GM23338 (cell line): ENCODE results near the gene ZNF841. TPM values are rescaled to one million over a fixed set of nuclear protein-coding genes. Genes with fewer than 3 reads are reported as not detected.

Source experiments
- ATAC-seq: fragments of 200-7000 bp; cut with Tn5 transposase; 3 replicates; pipeline ENCODE4 v1.9.1; 2020
- DNase-seq: peaks from one replicate; pipeline ENCODE4 v3.0.0-alpha.2; 2015; ENCODE audit warnings: low spot score
- H2AFZ ChIP-seq: fragments of 200-600 bp; sonication (generic); 2 replicates; pipeline ENCODE4 v1.8.0; 2016; ENCODE audit warnings: antibody characterized with exemption, mild to moderate bottlenecking, moderate library complexity
- H3F3A ChIP-seq: fragments of 200-600 bp; sonication (generic); replicated peaks from 2 replicates; pipeline ENCODE4 v1.8.0; 2017; ENCODE audit warnings: antibody characterized with exemption, mixed run types, low read depth
- H3K27ac ChIP-seq: fragments of 200-600 bp; sonication (generic); 2 replicates; pipeline ENCODE4 v1.6.1; 2016; ENCODE audit warnings: low read depth
- H3K27me3 ChIP-seq: fragments of 200-600 bp; sonication (generic); 2 replicates; pipeline ENCODE4 v1.8.0; 2016; ENCODE audit warnings: mild to moderate bottlenecking, mixed run types, moderate library complexity; ENCODE audit not compliant: insufficient read depth
- H3K36me3 ChIP-seq: fragments of 200-600 bp; sonication (generic); 2 replicates; pipeline ENCODE4 v1.8.0; 2016; ENCODE audit warnings: mild to moderate bottlenecking; ENCODE audit not compliant: insufficient read depth
- H3K4me1 ChIP-seq: fragments of 200-600 bp; sonication (generic); 2 replicates; pipeline ENCODE4 v1.8.0; 2016; ENCODE audit warnings: mild to moderate bottlenecking, moderate library complexity; ENCODE audit not compliant: insufficient read depth
- H3K4me2 ChIP-seq: fragments of 200-600 bp; sonication (generic); 2 replicates; pipeline ENCODE4 v1.7.1; 2017; ENCODE audit warnings: mixed run types
- H3K4me3 ChIP-seq: fragments of 200-600 bp; sonication (generic); 2 replicates; pipeline ENCODE4 v1.6.1; 2016; ENCODE audit warnings: mixed run types
- H3K79me2 ChIP-seq: fragments of 200-600 bp; sonication (generic); replicated peaks from 2 replicates; pipeline ENCODE4 v1.8.0; 2017; ENCODE audit warnings: mild to moderate bottlenecking; ENCODE audit not compliant: insufficient read depth
- H3K9me2 ChIP-seq: fragments of 200-600 bp; sonication (generic); 2 replicates; pipeline ENCODE4 v1.8.0; 2017; ENCODE audit not compliant: insufficient read depth
- H4K20me1 ChIP-seq: fragments of 200-600 bp; sonication (generic); replicated peaks from 2 replicates; pipeline ENCODE4 v1.8.0; 2017; ENCODE audit warnings: mild to moderate bottlenecking; ENCODE audit not compliant: insufficient read depth
- H3K27ac Mint-ChIP-seq: 2 replicates; pipeline ENCODE4 v1.8.0; 2020; ENCODE audit warnings: inconsistent platforms, mild to moderate bottlenecking, moderate library complexity, mixed read lengths
- H3K27me3 Mint-ChIP-seq: 3 replicates; pipeline ENCODE4 v1.8.0; 2022; ENCODE audit warnings: low read depth, mild to moderate bottlenecking, moderate library complexity, mixed read lengths, inconsistent platforms; ENCODE audit not compliant: insufficient read depth, poor library complexity
- H3K36me3 Mint-ChIP-seq: 3 replicates; pipeline ENCODE4 v1.8.0; 2021; ENCODE audit warnings: low read depth, mild to moderate bottlenecking, inconsistent platforms, moderate library complexity, mixed read lengths
- H3K4me1 Mint-ChIP-seq: 3 replicates; pipeline ENCODE4 v1.8.0; 2020; ENCODE audit warnings: mild to moderate bottlenecking, inconsistent platforms, mixed read lengths
- H3K4me3 Mint-ChIP-seq: 3 replicates; pipeline ENCODE4 v1.8.0; 2021; ENCODE audit warnings: moderate library complexity, mild to moderate bottlenecking, inconsistent platforms, mixed read lengths
- H3K9me3 Mint-ChIP-seq: 3 replicates; pipeline ENCODE4 v1.8.0; 2020; ENCODE audit warnings: moderate library complexity, mild to moderate bottlenecking, inconsistent platforms, mixed read lengths
- CREB1 ChIP-seq: fragments of 250-450 bp; sonication (Bioruptor Pico); IDR thresholded peaks from 2 replicates; pipeline ENCODE4 v1.5.0; 2020; ENCODE audit warnings: low read depth, mild to moderate bottlenecking, moderate library complexity
- EZH2 ChIP-seq: fragments of 200-600 bp; sonication (generic); IDR thresholded peaks from one replicate; pipeline ENCODE4 v1.8.0; 2017; ENCODE audit warnings: antibody characterized with exemption, mild to moderate bottlenecking, low read depth; ENCODE audit not compliant: unreplicated experiment
- JUNB ChIP-seq: IDR thresholded peaks from one replicate; pipeline ENCODE4 v1.6.1; 2016; ENCODE audit warnings: antibody characterized with exemption; ENCODE audit not compliant: unreplicated experiment
- POLR2AphosphoS5 ChIP-seq: IDR thresholded peaks from 2 replicates; pipeline ENCODE4 v1.6.1; 2016; ENCODE audit warnings: antibody characterized with exemption, low read depth
- STAT1 ChIP-seq: IDR thresholded peaks from one replicate; pipeline ENCODE4 v1.6.1; 2016; ENCODE audit warnings: antibody characterized with exemption; ENCODE audit not compliant: unreplicated experiment
- ZNF331 ChIP-seq: fragments of 250-450 bp; sonication (Bioruptor Pico); IDR thresholded peaks from 2 replicates; pipeline ENCODE4 v1.5.0; 2020; ENCODE audit warnings: low read depth, mild to moderate bottlenecking, moderate library complexity
- polyA plus RNA-seq: library from polyadenylated mRNA; unstranded; fragments of >200 nt; fragmentation: Nextera tagmentation; extraction: Ambion mirVana; gene quantifications from 2 replicates; pipeline ENCODE4 v1.2.1, GENCODE V29; 2016
- total RNA-seq: library from RNA; depleted of rRNA; stranded (reverse); fragments of >200 nt; shearing (Covaris generic); gene quantifications from 2 replicates; pipeline ENCODE4 v1.2.3, GENCODE V29; 2014
- TF ChIP-seq, protein P1 (sequence below): IDR thresholded peaks from 2 replicates; pipeline ENCODE4 v1.6.1; 2016; ENCODE audit warnings: antibody characterized with exemption
- TF ChIP-seq, protein P2 (sequence below): IDR thresholded peaks from one replicate; pipeline ENCODE4 v1.6.1; 2018; ENCODE audit warnings: antibody characterized with exemption; ENCODE audit not compliant: unreplicated experiment
- TF ChIP-seq, protein P3 (sequence below), 2 experiments: fragments of 200-600 bp in 1 of 2; sonication (generic) in 1 of 2; conservative IDR thresholded peaks; 2 replicates each; pipeline versions ENCODE4 v1.5.1 to v1.6.1; 2016 to 2017; ENCODE audit warnings: antibody characterized with exemption in 2 of 2, low read depth in 2 of 2, mild to moderate bottlenecking in 2 of 2, moderate library complexity in 1 of 2
- TF ChIP-seq, protein P4 (sequence below): fragments of 250-450 bp; sonication (Bioruptor Pico); IDR thresholded peaks from 2 replicates; pipeline ENCODE4 v1.5.0; 2020; ENCODE audit warnings: mild to moderate bottlenecking, moderate library complexity

Gene ZNF841
- total and polyA plus RNA-seq, 2 experiments from 2014 or later = 5.3 to 12.8 TPM

DNA sequence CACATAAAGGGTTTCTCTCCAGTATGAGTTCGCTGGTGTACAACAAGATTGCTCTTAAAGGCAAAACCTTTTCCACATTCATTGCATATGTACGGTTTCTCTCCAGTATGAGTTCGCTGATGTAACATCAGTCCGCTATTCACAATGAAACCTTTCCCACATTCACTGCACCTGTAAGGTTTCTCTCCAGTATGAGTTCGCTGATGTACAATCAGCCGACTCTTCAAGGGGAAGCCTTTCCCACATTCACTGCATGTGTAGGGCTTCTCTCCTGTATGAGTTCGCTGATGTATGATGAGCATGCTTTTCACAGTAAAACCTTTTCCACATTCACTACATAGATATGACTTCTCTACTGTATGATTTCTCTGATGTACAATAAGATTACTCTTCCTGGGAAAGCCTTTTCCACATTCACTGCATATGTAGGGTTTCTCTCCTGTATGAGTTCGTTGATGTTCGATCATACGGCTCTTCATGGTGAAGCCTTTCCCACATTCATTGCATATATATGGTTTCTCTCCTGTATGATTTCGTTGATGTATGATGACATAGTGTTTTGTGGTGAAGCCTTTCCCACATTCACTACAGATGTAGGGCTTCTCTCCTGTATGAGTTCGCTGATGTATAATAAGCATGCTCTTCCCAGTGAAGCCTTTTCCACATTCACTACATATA is 61.4 kb downstream of the ZNF841 start (continued):
- TF ChIP-seq ZNF331 (CRISPR knock-in tag) (no peak), EZH2 (no peak), STAT1 (no peak), JUNB (no peak), CREB1 (CRISPR knock-in tag) (no peak)
- TF ChIP-seq, protein P1, sequence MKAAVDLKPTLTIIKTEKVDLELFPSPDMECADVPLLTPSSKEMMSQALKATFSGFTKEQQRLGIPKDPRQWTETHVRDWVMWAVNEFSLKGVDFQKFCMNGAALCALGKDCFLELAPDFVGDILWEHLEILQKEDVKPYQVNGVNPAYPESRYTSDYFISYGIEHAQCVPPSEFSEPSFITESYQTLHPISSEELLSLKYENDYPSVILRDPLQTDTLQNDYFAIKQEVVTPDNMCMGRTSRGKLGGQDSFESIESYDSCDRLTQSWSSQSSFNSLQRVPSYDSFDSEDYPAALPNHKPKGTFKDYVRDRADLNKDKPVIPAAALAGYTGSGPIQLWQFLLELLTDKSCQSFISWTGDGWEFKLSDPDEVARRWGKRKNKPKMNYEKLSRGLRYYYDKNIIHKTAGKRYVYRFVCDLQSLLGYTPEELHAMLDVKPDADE = no peak

DNA sequence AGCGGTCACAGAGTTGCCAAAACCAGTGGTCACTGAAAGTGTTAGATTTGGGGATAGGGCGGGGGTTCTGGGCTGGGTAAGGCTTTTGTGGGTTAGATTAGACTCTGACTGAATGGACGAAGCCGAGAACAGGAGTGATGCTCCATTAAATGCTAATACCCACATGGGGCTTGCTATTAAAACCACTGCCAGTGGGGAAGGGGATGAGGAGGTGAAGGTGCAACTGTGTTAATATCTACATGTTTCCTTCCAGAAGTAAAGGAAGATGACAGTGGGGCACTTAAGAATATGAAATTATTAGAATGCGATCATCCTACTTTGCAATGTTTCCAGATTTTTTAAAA is 66.8 kb downstream of the ZNF841 start:
- Histone ChIP-seq H3F3A (no peaks in the 10 kb centered on the region; the same call in 1 of the 2 replicates), H4K20me1 (no peaks in the 10 kb centered on the region), H3K9me2 (0 out of 2 replicates have a peak, but pooled peaks cover 6% of the 10 kb centered on the region), H3K27ac (peak overlapping the region; percentile 96), H3K4me2 (peak overlapping the region; percentile 82), H3K4me1 (peaks cover 10% of the 10 kb centered on the region), H2AFZ (peak overlapping the region; percentile 87), H3K27me3 (no peaks in the 10 kb centered on the region), H3K4me3 (peak overlapping the region; percentile 93), H3K36me3 (peaks cover 40% of the 10 kb centered on the region), H3K79me2 (peaks cover 36% of the 10 kb centered on the region)
- H3K4me3 Mint-ChIP-seq = peak overlapping the region; percentile 99
- H3K9me3 Mint-ChIP-seq = peaks cover 34% of the 10 kb centered on the region
- ATAC-seq (peak; percentile 61), DNase-seq (no peak)
- H3K27ac Mint-ChIP-seq = peak overlapping the region; percentile 98
- peaks cover 11% of the 10 kb centered on the region for H3K4me1 Mint-ChIP-seq
- H3K27me3 Mint-ChIP-seq = peaks cover 12% of the 10 kb centered on the region
- peaks cover 74% of the 10 kb centered on the region for H3K36me3 Mint-ChIP-seq
- TF ChIP-seq EZH2 (no peak), POLR2AphosphoS5 (no peak), ZNF331 (CRISPR knock-in tag) (no peak), CREB1 (CRISPR knock-in tag) (no peak)
- TF ChIP-seq, protein P2, sequence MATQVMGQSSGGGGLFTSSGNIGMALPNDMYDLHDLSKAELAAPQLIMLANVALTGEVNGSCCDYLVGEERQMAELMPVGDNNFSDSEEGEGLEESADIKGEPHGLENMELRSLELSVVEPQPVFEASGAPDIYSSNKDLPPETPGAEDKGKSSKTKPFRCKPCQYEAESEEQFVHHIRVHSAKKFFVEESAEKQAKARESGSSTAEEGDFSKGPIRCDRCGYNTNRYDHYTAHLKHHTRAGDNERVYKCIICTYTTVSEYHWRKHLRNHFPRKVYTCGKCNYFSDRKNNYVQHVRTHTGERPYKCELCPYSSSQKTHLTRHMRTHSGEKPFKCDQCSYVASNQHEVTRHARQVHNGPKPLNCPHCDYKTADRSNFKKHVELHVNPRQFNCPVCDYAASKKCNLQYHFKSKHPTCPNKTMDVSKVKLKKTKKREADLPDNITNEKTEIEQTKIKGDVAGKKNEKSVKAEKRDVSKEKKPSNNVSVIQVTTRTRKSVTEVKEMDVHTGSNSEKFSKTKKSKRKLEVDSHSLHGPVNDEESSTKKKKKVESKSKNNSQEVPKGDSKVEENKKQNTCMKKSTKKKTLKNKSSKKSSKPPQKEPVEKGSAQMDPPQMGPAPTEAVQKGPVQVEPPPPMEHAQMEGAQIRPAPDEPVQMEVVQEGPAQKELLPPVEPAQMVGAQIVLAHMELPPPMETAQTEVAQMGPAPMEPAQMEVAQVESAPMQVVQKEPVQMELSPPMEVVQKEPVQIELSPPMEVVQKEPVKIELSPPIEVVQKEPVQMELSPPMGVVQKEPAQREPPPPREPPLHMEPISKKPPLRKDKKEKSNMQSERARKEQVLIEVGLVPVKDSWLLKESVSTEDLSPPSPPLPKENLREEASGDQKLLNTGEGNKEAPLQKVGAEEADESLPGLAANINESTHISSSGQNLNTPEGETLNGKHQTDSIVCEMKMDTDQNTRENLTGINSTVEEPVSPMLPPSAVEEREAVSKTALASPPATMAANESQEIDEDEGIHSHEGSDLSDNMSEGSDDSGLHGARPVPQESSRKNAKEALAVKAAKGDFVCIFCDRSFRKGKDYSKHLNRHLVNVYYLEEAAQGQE = no peak
- TF ChIP-seq, protein P3, sequence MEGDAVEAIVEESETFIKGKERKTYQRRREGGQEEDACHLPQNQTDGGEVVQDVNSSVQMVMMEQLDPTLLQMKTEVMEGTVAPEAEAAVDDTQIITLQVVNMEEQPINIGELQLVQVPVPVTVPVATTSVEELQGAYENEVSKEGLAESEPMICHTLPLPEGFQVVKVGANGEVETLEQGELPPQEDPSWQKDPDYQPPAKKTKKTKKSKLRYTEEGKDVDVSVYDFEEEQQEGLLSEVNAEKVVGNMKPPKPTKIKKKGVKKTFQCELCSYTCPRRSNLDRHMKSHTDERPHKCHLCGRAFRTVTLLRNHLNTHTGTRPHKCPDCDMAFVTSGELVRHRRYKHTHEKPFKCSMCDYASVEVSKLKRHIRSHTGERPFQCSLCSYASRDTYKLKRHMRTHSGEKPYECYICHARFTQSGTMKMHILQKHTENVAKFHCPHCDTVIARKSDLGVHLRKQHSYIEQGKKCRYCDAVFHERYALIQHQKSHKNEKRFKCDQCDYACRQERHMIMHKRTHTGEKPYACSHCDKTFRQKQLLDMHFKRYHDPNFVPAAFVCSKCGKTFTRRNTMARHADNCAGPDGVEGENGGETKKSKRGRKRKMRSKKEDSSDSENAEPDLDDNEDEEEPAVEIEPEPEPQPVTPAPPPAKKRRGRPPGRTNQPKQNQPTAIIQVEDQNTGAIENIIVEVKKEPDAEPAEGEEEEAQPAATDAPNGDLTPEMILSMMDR (conservative IDR thresholded peaks at IDR 0.05; ENCODE audit: low read depth in 2 of 2) = no peak
- TF ChIP-seq, protein P4, sequence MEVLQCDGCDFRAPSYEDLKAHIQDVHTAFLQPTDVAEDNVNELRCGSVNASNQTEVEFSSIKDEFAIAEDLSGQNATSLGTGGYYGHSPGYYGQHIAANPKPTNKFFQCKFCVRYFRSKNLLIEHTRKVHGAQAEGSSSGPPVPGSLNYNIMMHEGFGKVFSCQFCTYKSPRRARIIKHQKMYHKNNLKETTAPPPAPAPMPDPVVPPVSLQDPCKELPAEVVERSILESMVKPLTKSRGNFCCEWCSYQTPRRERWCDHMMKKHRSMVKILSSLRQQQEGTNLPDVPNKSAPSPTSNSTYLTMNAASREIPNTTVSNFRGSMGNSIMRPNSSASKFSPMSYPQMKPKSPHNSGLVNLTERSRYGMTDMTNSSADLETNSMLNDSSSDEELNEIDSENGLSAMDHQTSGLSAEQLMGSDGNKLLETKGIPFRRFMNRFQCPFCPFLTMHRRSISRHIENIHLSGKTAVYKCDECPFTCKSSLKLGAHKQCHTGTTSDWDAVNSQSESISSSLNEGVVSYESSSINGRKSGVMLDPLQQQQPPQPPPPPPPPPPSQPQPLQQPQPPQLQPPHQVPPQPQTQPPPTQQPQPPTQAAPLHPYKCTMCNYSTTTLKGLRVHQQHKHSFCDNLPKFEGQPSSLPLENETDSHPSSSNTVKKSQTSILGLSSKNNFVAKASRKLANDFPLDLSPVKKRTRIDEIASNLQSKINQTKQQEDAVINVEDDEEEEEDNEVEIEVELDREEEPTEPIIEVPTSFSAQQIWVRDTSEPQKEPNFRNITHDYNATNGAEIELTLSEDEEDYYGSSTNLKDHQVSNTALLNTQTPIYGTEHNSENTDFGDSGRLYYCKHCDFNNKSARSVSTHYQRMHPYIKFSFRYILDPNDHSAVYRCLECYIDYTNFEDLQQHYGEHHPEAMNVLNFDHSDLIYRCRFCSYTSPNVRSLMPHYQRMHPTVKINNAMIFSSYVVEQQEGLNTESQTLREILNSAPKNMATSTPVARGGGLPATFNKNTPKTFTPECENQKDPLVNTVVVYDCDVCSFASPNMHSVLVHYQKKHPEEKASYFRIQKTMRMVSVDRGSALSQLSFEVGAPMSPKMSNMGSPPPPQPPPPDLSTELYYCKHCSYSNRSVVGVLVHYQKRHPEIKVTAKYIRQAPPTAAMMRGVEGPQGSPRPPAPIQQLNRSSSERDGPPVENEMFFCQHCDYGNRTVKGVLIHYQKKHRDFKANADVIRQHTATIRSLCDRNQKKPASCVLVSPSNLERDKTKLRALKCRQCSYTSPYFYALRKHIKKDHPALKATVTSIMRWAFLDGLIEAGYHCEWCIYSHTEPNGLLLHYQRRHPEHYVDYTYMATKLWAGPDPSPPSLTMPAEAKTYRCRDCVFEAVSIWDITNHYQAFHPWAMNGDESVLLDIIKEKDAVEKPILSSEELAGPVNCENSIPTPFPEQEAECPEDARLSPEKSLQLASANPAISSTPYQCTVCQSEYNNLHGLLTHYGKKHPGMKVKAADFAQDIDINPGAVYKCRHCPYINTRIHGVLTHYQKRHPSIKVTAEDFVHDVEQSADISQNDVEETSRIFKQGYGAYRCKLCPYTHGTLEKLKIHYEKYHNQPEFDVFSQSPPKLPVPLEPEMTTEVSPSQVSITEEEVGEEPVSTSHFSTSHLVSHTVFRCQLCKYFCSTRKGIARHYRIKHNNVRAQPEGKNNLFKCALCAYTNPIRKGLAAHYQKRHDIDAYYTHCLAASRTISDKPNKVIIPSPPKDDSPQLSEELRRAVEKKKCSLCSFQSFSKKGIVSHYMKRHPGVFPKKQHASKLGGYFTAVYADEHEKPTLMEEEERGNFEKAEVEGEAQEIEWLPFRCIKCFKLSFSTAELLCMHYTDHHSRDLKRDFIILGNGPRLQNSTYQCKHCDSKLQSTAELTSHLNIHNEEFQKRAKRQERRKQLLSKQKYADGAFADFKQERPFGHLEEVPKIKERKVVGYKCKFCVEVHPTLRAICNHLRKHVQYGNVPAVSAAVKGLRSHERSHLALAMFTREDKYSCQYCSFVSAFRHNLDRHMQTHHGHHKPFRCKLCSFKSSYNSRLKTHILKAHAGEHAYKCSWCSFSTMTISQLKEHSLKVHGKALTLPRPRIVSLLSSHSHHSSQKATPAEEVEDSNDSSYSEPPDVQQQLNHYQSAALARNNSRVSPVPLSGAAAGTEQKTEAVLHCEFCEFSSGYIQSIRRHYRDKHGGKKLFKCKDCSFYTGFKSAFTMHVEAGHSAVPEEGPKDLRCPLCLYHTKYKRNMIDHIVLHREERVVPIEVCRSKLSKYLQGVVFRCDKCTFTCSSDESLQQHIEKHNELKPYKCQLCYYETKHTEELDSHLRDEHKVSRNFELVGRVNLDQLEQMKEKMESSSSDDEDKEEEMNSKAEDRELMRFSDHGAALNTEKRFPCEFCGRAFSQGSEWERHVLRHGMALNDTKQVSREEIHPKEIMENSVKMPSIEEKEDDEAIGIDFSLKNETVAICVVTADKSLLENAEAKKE (CRISPR knock-in tag) = no peak
